IMR-90 (cell line): ENCODE measurements around the gene EHBP1. TPM values are rescaled to one million over a fixed set of nuclear protein-coding genes. Genes with fewer than 3 reads are reported as not detected.

Experiments used
- ATAC-seq: fragments of 200-7000 bp; cut with Tn5 transposase; 2 replicates; pipeline ENCODE4 v1.9.1; 2020; ENCODE audit warnings: low read depth, mild to moderate bottlenecking, moderate library complexity
- BruUV-seq: library from RNA; stranded (reverse); fragments of 400-500 nt; replicated peaks from 2 replicates; lab custom pipeline; 2021; lab: Mats Ljungman, UMichigan
- CTCF ChIA-PET: fragments of 300-600 bp; formaldehyde crosslinking; extraction: SDS; loops from one replicate; lab custom pipeline; 2021; ENCODE audit warnings: antibody characterized with exemption; lab: Yijun Ruan, JAX
- POLR2A ChIA-PET: fragments of 300-600 bp; sonication (Branson Sonifier 250); formaldehyde crosslinking; loops from one replicate; lab custom pipeline; 2022; ENCODE audit warnings: antibody characterized with exemption; ENCODE audit not compliant: unreplicated experiment; lab: Charles Lee
- DNase-seq: peaks from one replicate; pipeline ENCODE4 v3.0.0; 2013
- H2AFZ ChIP-seq: replicated peaks from 2 replicates; pipeline ENCODE3; 2013; ENCODE audit warnings: low read length, mild to moderate bottlenecking; ENCODE audit not compliant: poor library complexity
- H2AK5ac ChIP-seq: 2 replicates; pipeline ENCODE4 v1.6.1; 2013; ENCODE audit warnings: low read depth, low read length, inconsistent platforms
- H2AK9ac ChIP-seq: replicated peaks from 2 replicates; pipeline ENCODE3; 2013; ENCODE audit warnings: mild to moderate bottlenecking, low read depth, low read length, moderate library complexity; ENCODE audit not compliant: poor library complexity
- H2BK120ac ChIP-seq: 2 replicates; pipeline ENCODE4 v1.6.1; 2013; ENCODE audit warnings: low read depth, low read length, inconsistent platforms
- H2BK15ac ChIP-seq: 3 replicates; pipeline ENCODE4 v1.6.1; 2013; ENCODE audit warnings: low read depth, low read length, inconsistent platforms
- H2BK20ac ChIP-seq: 2 replicates; pipeline ENCODE4 v1.6.1; 2013; ENCODE audit warnings: low read depth, mild to moderate bottlenecking, inconsistent platforms, low read length, moderate library complexity
- H2BK5ac ChIP-seq: 2 replicates; pipeline ENCODE4 v1.6.1; 2013; ENCODE audit warnings: mild to moderate bottlenecking, low read depth, low read length, inconsistent platforms; ENCODE audit not compliant: poor library complexity, severe bottlenecking
- H3K14ac ChIP-seq: replicated peaks from 2 replicates; pipeline ENCODE4 v1.6.1; 2013; ENCODE audit warnings: low read depth, low read length, inconsistent platforms
- H3K18ac ChIP-seq: 2 replicates; pipeline ENCODE4 v1.6.1; 2013; ENCODE audit warnings: low read depth, low read length, control low read depth
- H3K23ac ChIP-seq: 2 replicates; pipeline ENCODE4 v1.6.1; 2013; ENCODE audit warnings: low read depth, low read length, inconsistent platforms
- H3K27ac ChIP-seq: 2 replicates; pipeline ENCODE4 v1.5.1; 2013; ENCODE audit warnings: mild to moderate bottlenecking, control low read depth, low read length; ENCODE audit not compliant: insufficient read depth
- H3K27me3 ChIP-seq: 2 replicates; pipeline ENCODE4 v1.6.1; 2013; ENCODE audit warnings: low read length; ENCODE audit not compliant: control insufficient read depth, insufficient read depth
- H3K36me3 ChIP-seq: 2 replicates; pipeline ENCODE4 v1.6.1; 2013; ENCODE audit warnings: low read length, mixed read lengths; ENCODE audit not compliant: control insufficient read depth, insufficient read depth
- H3K4ac ChIP-seq: 2 replicates; pipeline ENCODE4 v1.6.1; 2013; ENCODE audit warnings: low read depth, low read length, inconsistent platforms
- H3K4me1 ChIP-seq: 2 replicates; pipeline ENCODE4 v1.6.1; 2013; ENCODE audit warnings: low read length, mixed read lengths; ENCODE audit not compliant: control insufficient read depth, insufficient read depth
- H3K4me2 ChIP-seq: 2 replicates; pipeline ENCODE4 v1.6.1; 2013; ENCODE audit warnings: low read depth, mild to moderate bottlenecking, control low read depth, low read length, moderate library complexity
- H3K4me3 ChIP-seq: 2 replicates; pipeline ENCODE4 v1.5.1; 2013; ENCODE audit warnings: low read depth, mild to moderate bottlenecking, control low read depth, low read length, moderate library complexity; ENCODE audit not compliant: insufficient read depth
- H3K56ac ChIP-seq: 2 replicates; pipeline ENCODE4 v1.6.1; 2013; ENCODE audit warnings: low read length, inconsistent platforms; ENCODE audit not compliant: insufficient read depth; ENCODE audit errors: extremely low read depth
- H3K79me1 ChIP-seq, 2 experiments: 2 replicates each; pipeline ENCODE4 v1.6.1; 2013; ENCODE audit warnings: low read length in 2 of 2, inconsistent platforms in 1 of 2, low read depth in 1 of 2
- H3K9ac ChIP-seq: 2 replicates; pipeline ENCODE4 v1.6.1; 2013; ENCODE audit warnings: low read depth, low read length, control low read depth
- H3K9me1 ChIP-seq: 2 replicates; pipeline ENCODE4 v1.6.1; 2013; ENCODE audit warnings: low read length, inconsistent platforms; ENCODE audit not compliant: insufficient read depth
- H3K9me3 ChIP-seq: 2 replicates; pipeline ENCODE4 v1.6.1; 2013; ENCODE audit warnings: low read length; ENCODE audit not compliant: control insufficient read depth, insufficient read depth
- H4K20me1 ChIP-seq: 2 replicates; pipeline ENCODE4 v1.6.1; 2013; ENCODE audit warnings: low read length, inconsistent platforms; ENCODE audit not compliant: insufficient read depth
- H4K5ac ChIP-seq: 2 replicates; pipeline ENCODE4 v1.6.1; 2013; ENCODE audit warnings: mild to moderate bottlenecking, low read depth, low read length, control low read depth
- H4K8ac ChIP-seq, 2 experiments: 2 replicates each; pipeline ENCODE4 v1.6.1; 2013; ENCODE audit warnings: low read depth in 2 of 2, low read length in 2 of 2, control low read depth in 1 of 2, inconsistent platforms in 1 of 2
- H4K91ac ChIP-seq: 2 replicates; pipeline ENCODE4 v1.6.1; 2013; ENCODE audit warnings: low read depth, low read length, inconsistent platforms; ENCODE audit not compliant: insufficient read depth
- BHLHE40 ChIP-seq: fragments of 150-350 bp; IDR thresholded peaks from 2 replicates; pipeline ENCODE4 v1.6.1; 2016; ENCODE audit warnings: mild to moderate bottlenecking, low read depth, low read length
- CEBPB ChIP-seq: IDR thresholded peaks from 2 replicates; pipeline ENCODE4 v1.6.1; 2012; ENCODE audit warnings: low read depth, low read length, improper control_type of control experiment
- CHD1 ChIP-seq: IDR thresholded peaks from 2 replicates; pipeline ENCODE4 v1.6.1; 2012; ENCODE audit warnings: low read depth, low read length, improper control_type of control experiment
- CTCF ChIP-seq: conservative IDR thresholded peaks from 2 replicates; pipeline ENCODE4 v1.5.1; 2012; ENCODE audit warnings: mild to moderate bottlenecking, low read depth, low read length, improper control_type of control experiment
- ELK1 ChIP-seq: fragments of 150-350 bp; IDR thresholded peaks from 2 replicates; pipeline ENCODE4 v1.6.1; 2016; ENCODE audit warnings: low read depth, mild to moderate bottlenecking, low read length, moderate library complexity, borderline replicate concordance
- MAFK ChIP-seq: IDR thresholded peaks from 2 replicates; pipeline ENCODE4 v1.6.1; 2012; ENCODE audit warnings: low read depth, low read length, improper control_type of control experiment
- MAZ ChIP-seq: IDR thresholded peaks from 2 replicates; pipeline ENCODE4 v1.6.1; 2012; ENCODE audit warnings: low read depth, mild to moderate bottlenecking, low read length, improper control_type of control experiment, moderate library complexity, borderline replicate concordance
- NFE2L2 ChIP-seq: fragments of 150-350 bp; IDR thresholded peaks from 2 replicates; pipeline ENCODE4 v1.6.1; 2016; ENCODE audit warnings: low read depth, mild to moderate bottlenecking, low read length
- RCOR1 ChIP-seq: IDR thresholded peaks from 2 replicates; pipeline ENCODE4 v1.6.1; 2012; ENCODE audit warnings: mild to moderate bottlenecking, low read length, improper control_type of control experiment; ENCODE audit not compliant: insufficient replicate concordance
- RFX5 ChIP-seq: IDR thresholded peaks from 2 replicates; pipeline ENCODE4 v1.8.0; 2012; ENCODE audit warnings: low read depth, mild to moderate bottlenecking, low read length, moderate library complexity
- SMC3 ChIP-seq: fragments of 150-350 bp; IDR thresholded peaks from 2 replicates; pipeline ENCODE4 v1.6.1; 2016; ENCODE audit warnings: low read depth, mild to moderate bottlenecking, antibody characterized with exemption, low read length, moderate library complexity
- dilution Hi-C: fragments of 300-500 bp; cut with HindIII; formaldehyde crosslinking; loops from one replicate; pipeline ENCODE4 v1.14.3; 2018; ENCODE audit warnings: low sequenced_read_pairs; ENCODE audit not compliant: unreplicated experiment
- in situ Hi-C: fragments of 300-500 bp; cut with MboI; formaldehyde crosslinking; loops from 3 replicates; pipeline ENCODE4 v1.14.3; 2019; ENCODE audit warnings: low sequenced_read_pairs, inconsistent platforms, mixed read lengths
- intact Hi-C: fragments of 100-400 bp; cut with micrococcal nuclease; formaldehyde crosslinking; loops from 2 replicates; pipeline ENCODE4 v1.10.0; 2022
- polyA plus RNA-seq, 3 experiments: library from polyadenylated mRNA; depleted of rRNA; stranded (reverse); fragments of >200 nt; gene quantifications; 2 replicates each; pipeline ENCODE4 v1.2.3, GENCODE V29; 2012; ENCODE audit warnings: low replicate concordance in 1 of 3
- total RNA-seq: library from RNA; depleted of rRNA; stranded (reverse); fragments of >200 nt; gene quantifications from 2 replicates; pipeline ENCODE4 v1.2.3, GENCODE V29; 2012

Gene EHBP1
- total and polyA plus RNA-seq, 2 of the 4 experiments (the other 2 are of a cell fraction) = 28.3 to 44.4 TPM

GRCh38 chr2:62831729-62832128, 126.2 kb downstream of the EHBP1 start:
- no peaks in the 10 kb centered on the region for H3K4me1 ChIP-seq
- no peak overlapping the region for H3K27ac ChIP-seq
- no peak overlapping the region for H3K14ac ChIP-seq
- intact Hi-C loops (no loop called here), in situ Hi-C loops (no loop called here), dilution Hi-C loops (no loop called here)
- TF ChIP-seq NFE2L2 = no peak
- no peak for TF ChIP-seq RCOR1
- TF ChIP-seq MAFK = no peak
- TF ChIP-seq RFX5 = no peak
- no peak for TF ChIP-seq MAZ
- TF ChIP-seq ELK1 = no peak
- TF ChIP-seq CTCF = no peak
- TF ChIP-seq CHD1 = no peak
- no peak for TF ChIP-seq BHLHE40
- TF ChIP-seq SMC3 = no peak
- no peak for TF ChIP-seq CEBPB
- no peaks in the 10 kb centered on the region; the same call in 1 of the 2 replicates for H3K9me1 ChIP-seq
- ATAC-seq (no peak), DNase-seq (no peak)
- no peak overlapping the region for H3K56ac ChIP-seq
- H2AK5ac ChIP-seq = no peak overlapping the region
- peaks cover 0 to 13% of the 10 kb centered on the region in 2 experiments; a peak in 3 of 4 replicates for H3K79me1 ChIP-seq
- no peak overlapping the region for H2AK9ac ChIP-seq
- no peak overlapping the region for H3K4me3 ChIP-seq
- no peaks in the 10 kb centered on the region for H3K27me3 ChIP-seq
- H2BK15ac ChIP-seq = no peak overlapping the region
- no TSS peak for BruUV-seq
- no peak overlapping the region for H3K4ac ChIP-seq
- H2AFZ ChIP-seq = no peak overlapping the region
- no peak overlapping the region for H3K18ac ChIP-seq
- H4K20me1 ChIP-seq = no peaks in the 10 kb centered on the region
- H2BK20ac ChIP-seq = no peak overlapping the region
- no peak overlapping the region for H3K4me2 ChIP-seq
- no peak overlapping the region for H4K91ac ChIP-seq
- POLR2A ChIA-PET = no interaction called here
- H2BK120ac ChIP-seq = no peak overlapping the region
- CTCF ChIA-PET = no interaction called here
- no peak overlapping the region for H2BK5ac ChIP-seq
- H4K5ac ChIP-seq = no peak overlapping the region
- peaks cover 11% of the 10 kb centered on the region for H3K36me3 ChIP-seq
- H3K23ac ChIP-seq = no peak overlapping the region
- H3K9me3 ChIP-seq = peaks cover 10% of the 10 kb centered on the region
- no peak overlapping the region for H4K8ac ChIP-seq
- H3K9ac ChIP-seq = no peak overlapping the region
